Lower leg skin (tissue), 3 donors: ENCODE data around the gene NAE1.

ENCODE experiments used
- POLR2A ChIP-seq, 2 donors: fragments of 450-650 bp; IDR thresholded peaks; one replicate each; pipeline ENCODE4 v1.6.1; 2016 to 2017; ENCODE audit warnings: antibody characterized with exemption in 2 of 2, mild to moderate bottlenecking in 1 of 2, moderate library complexity in 1 of 2
- TF ChIP-seq, protein P1 (sequence below), 3 donors: fragments of 450-650 bp; IDR thresholded peaks; one replicate each; pipeline ENCODE4 v1.5.1; 2016; ENCODE audit warnings: antibody characterized with exemption in 3 of 3, mild to moderate bottlenecking in 3 of 3, moderate library complexity in 2 of 3

GRCh38 chr16:66787427-66787826 is 43.3 kb downstream of the NAE1 start:
- TF ChIP-seq POLR2A (IDR thresholded peaks at IDR 0.05), result no peak
- TF ChIP-seq, protein P1, sequence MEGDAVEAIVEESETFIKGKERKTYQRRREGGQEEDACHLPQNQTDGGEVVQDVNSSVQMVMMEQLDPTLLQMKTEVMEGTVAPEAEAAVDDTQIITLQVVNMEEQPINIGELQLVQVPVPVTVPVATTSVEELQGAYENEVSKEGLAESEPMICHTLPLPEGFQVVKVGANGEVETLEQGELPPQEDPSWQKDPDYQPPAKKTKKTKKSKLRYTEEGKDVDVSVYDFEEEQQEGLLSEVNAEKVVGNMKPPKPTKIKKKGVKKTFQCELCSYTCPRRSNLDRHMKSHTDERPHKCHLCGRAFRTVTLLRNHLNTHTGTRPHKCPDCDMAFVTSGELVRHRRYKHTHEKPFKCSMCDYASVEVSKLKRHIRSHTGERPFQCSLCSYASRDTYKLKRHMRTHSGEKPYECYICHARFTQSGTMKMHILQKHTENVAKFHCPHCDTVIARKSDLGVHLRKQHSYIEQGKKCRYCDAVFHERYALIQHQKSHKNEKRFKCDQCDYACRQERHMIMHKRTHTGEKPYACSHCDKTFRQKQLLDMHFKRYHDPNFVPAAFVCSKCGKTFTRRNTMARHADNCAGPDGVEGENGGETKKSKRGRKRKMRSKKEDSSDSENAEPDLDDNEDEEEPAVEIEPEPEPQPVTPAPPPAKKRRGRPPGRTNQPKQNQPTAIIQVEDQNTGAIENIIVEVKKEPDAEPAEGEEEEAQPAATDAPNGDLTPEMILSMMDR (IDR thresholded peaks at IDR 0.05), result no peak
